PC-9 (cell line): ENCODE measurements around the gene GTPBP10.

Source experiments
- CTCF ChIP-seq: fragments of 200-600 bp; sonication (generic); conservative IDR thresholded peaks from 2 replicates; pipeline ENCODE4 v1.6.1; 2017; ENCODE audit warnings: mixed run types, antibody characterized with exemption, mild to moderate bottlenecking, moderate library complexity
- EZH2 ChIP-seq: fragments of 200-600 bp; sonication (generic); IDR thresholded peaks from 2 replicates; pipeline ENCODE4 v1.8.0; 2017; ENCODE audit warnings: antibody characterized with exemption, low read depth

GRCh38 chr7:90326500-90326899 lies 20.0 kb upstream of the GTPBP10 start:
- no peak for TF ChIP-seq CTCF
- no peak for TF ChIP-seq EZH2
